AG04450 (cell line): Measurements from ENCODE around the gene CSNK1E. TPM values are rescaled to one million over a fixed set of nuclear protein-coding genes. Genes with fewer than 3 reads are reported as not detected.
"Not testable (repeated sequence)": the region's sequence is repeated elsewhere in the genome, so short reads cannot be mapped to it uniquely, and the experiment has no call there.

Experiments
- CTCF ChIA-PET: fragments of 300-600, 350-600 bp; formaldehyde crosslinking; extraction: SDS; loops from one replicate; lab custom pipeline; 2022; ENCODE audit warnings: antibody characterized with exemption, inconsistent platforms; lab: Charles Lee
- POLR2A ChIA-PET: fragments of 350-600 bp; formaldehyde crosslinking; extraction: SDS; loops from one replicate; lab custom pipeline; 2021; ENCODE audit warnings: antibody characterized with exemption, inconsistent platforms; lab: Yijun Ruan, JAX
- DNase-seq: peaks from one replicate; pipeline ENCODE4 v3.0.0-alpha.2; 2011; ENCODE audit warnings: low read depth, low spot score
- H3K27ac ChIP-seq: one replicate; pipeline ENCODE4 v1.5.1; 2012; ENCODE audit warnings: low read depth, low read length, control low read depth
- H3K27me3 ChIP-seq: one replicate; pipeline ENCODE4 v1.6.0; 2012; ENCODE audit warnings: low read length; ENCODE audit not compliant: control insufficient read depth, insufficient read depth
- H3K4me3 ChIP-seq: 2 replicates; pipeline ENCODE4 v1.5.1; 2011; ENCODE audit warnings: mild to moderate bottlenecking, low read depth, low read length, control low read depth
- H3K9me3 ChIP-seq: 2 replicates; pipeline ENCODE4 v1.5.1; 2012; ENCODE audit warnings: low read length; ENCODE audit not compliant: control insufficient read depth, insufficient read depth
- CTCF ChIP-seq: IDR thresholded peaks from 2 replicates; pipeline ENCODE4 v1.5.1; 2011; ENCODE audit warnings: low read depth, low read length, control low read depth, inconsistent platforms
- polyA minus RNA-seq: library from RNA; depleted of rRNA, polyadenylated mRNA; stranded (reverse); fragments of >200 nt; gene quantifications from 2 replicates; pipeline ENCODE4 v1.2.3, GENCODE V29; 2011; rRNA and poly(A)+ RNA removed
- polyA plus RNA-seq: library from polyadenylated mRNA; depleted of rRNA; stranded (reverse); fragments of >200 nt; gene quantifications from 2 replicates; pipeline ENCODE4 v1.2.3, GENCODE V29; 2011; rRNA removed

The CSNK1E gene
- polyA plus RNA-seq (109 and 128 TPM in 2 replicates), polyA minus RNA-seq (141 and 196 TPM in 2 replicates)

- POLR2A ChIA-PET, result no interaction called here
- Histone ChIP-seq H3K27ac (peak within 1 kb of the TSS; percentile 97), H3K27me3 (no peaks in the 10 kb centered on the region), H3K4me3 (peak within 1 kb of the TSS; percentile 79), H3K9me3 (no peaks in the 10 kb centered on the region; the same call in 1 of the 2 replicates)
- no peak for TF ChIP-seq CTCF
- CTCF ChIA-PET, result no interaction called here
- no peak for DNase-seq
Measured at GRCh38 chr22:38317122-38317994, at the start of gene CSNK1E. TSS of gene CSNK1E (minus strand) at chr22:38317433. CDS start at chr22:38314157, 3,276 bp downstream.

GRCh38 chr22:38365829-38366228, 48.6 kb upstream of the CSNK1E start:
- CTCF ChIA-PET, H3K27me3 ChIP-seq, DNase-seq, H3K9me3 ChIP-seq, H3K4me3 ChIP-seq, POLR2A ChIA-PET, H3K27ac ChIP-seq: not testable (repeated sequence)

GRCh38 chr22:38365174-38365573, 47.9 kb upstream of the CSNK1E start:
- H3K4me3 ChIP-seq, CTCF ChIA-PET, POLR2A ChIA-PET, H3K27ac ChIP-seq, H3K9me3 ChIP-seq, DNase-seq, H3K27me3 ChIP-seq: not testable (repeated sequence)

GRCh38 chr22:38360560-38360959, 43.3 kb upstream of the CSNK1E start:
- H3K9me3 ChIP-seq, DNase-seq, H3K4me3 ChIP-seq, CTCF ChIA-PET, POLR2A ChIA-PET, H3K27me3 ChIP-seq, H3K27ac ChIP-seq: not testable (repeated sequence)

GRCh38 chr22:38359817-38360216, 42.6 kb upstream of the CSNK1E start:
- POLR2A ChIA-PET, H3K27me3 ChIP-seq, DNase-seq, H3K4me3 ChIP-seq, H3K9me3 ChIP-seq, H3K27ac ChIP-seq, CTCF ChIA-PET: not testable (repeated sequence)

- POLR2A ChIA-PET, CTCF ChIA-PET, H3K9me3 ChIP-seq, DNase-seq, H3K27ac ChIP-seq, H3K4me3 ChIP-seq, H3K27me3 ChIP-seq: not testable (repeated sequence)
Measured at GRCh38 chr22:38357971-38358370, 40.7 kb upstream of the CSNK1E start.

- Histone ChIP-seq H3K27me3 (no peaks in the 10 kb centered on the region), H3K9me3 (no peaks in the 10 kb centered on the region), H3K4me3 (no peak overlapping the region), H3K27ac (no peak overlapping the region)
- CTCF ChIA-PET, result interaction anchor here (0.7 to 2.4 kb wide), 4 partner anchors 9 to 303 kb away, joined by 3 to 6 read pairs (median 4); no protein-coding TSS in a partner anchor
- POLR2A ChIA-PET, result no interaction called here
- no peak for TF ChIP-seq CTCF
- DNase-seq, result no peak
Measured at GRCh38 chr22:38355275-38355674, 38.0 kb upstream of the CSNK1E start.
